IMR-90 (cell line): ENCODE measurements around the gene SLC18A3.

ENCODE experiments used
- BHLHE40 ChIP-seq: fragments of 150-350 bp; IDR thresholded peaks from 2 replicates; pipeline ENCODE4 v1.6.1; 2016; ENCODE audit warnings: mild to moderate bottlenecking, low read depth, low read length
- CEBPB ChIP-seq: IDR thresholded peaks from 2 replicates; pipeline ENCODE4 v1.6.1; 2012; ENCODE audit warnings: low read depth, low read length, improper control_type of control experiment
- CTCF ChIP-seq: conservative IDR thresholded peaks from 2 replicates; pipeline ENCODE4 v1.5.1; 2012; ENCODE audit warnings: mild to moderate bottlenecking, low read depth, low read length, improper control_type of control experiment
- ELK1 ChIP-seq: fragments of 150-350 bp; IDR thresholded peaks from 2 replicates; pipeline ENCODE4 v1.6.1; 2016; ENCODE audit warnings: low read depth, mild to moderate bottlenecking, low read length, moderate library complexity, borderline replicate concordance
- FOS ChIP-seq: fragments of 150-350 bp; IDR thresholded peaks from 2 replicates; pipeline ENCODE4 v1.6.1; 2016; ENCODE audit warnings: low read depth, low read length
- MAFK ChIP-seq: IDR thresholded peaks from 2 replicates; pipeline ENCODE4 v1.6.1; 2012; ENCODE audit warnings: low read depth, low read length, improper control_type of control experiment
- MAZ ChIP-seq: IDR thresholded peaks from 2 replicates; pipeline ENCODE4 v1.6.1; 2012; ENCODE audit warnings: low read depth, mild to moderate bottlenecking, low read length, improper control_type of control experiment, moderate library complexity, borderline replicate concordance
- MXI1 ChIP-seq: IDR thresholded peaks from 2 replicates; pipeline ENCODE4 v1.6.1; 2012; ENCODE audit warnings: low read depth, mild to moderate bottlenecking, low read length, moderate library complexity, borderline replicate concordance
- POLR2A ChIP-seq: IDR thresholded peaks from 2 replicates; pipeline ENCODE4 v1.6.1; 2012; ENCODE audit warnings: mild to moderate bottlenecking, low read depth, low read length
- RAD21 ChIP-seq: IDR thresholded peaks from 2 replicates; pipeline ENCODE4 v1.6.1; 2012; ENCODE audit warnings: low read length, improper control_type of control experiment
- RCOR1 ChIP-seq: IDR thresholded peaks from 2 replicates; pipeline ENCODE4 v1.6.1; 2012; ENCODE audit warnings: mild to moderate bottlenecking, low read length, improper control_type of control experiment; ENCODE audit not compliant: insufficient replicate concordance
- SMC3 ChIP-seq: fragments of 150-350 bp; IDR thresholded peaks from 2 replicates; pipeline ENCODE4 v1.6.1; 2016; ENCODE audit warnings: low read depth, mild to moderate bottlenecking, antibody characterized with exemption, low read length, moderate library complexity
- USF2 ChIP-seq: fragments of 150-350 bp; IDR thresholded peaks from 2 replicates; pipeline ENCODE4 v1.6.1; 2017; ENCODE audit warnings: mild to moderate bottlenecking, antibody characterized with exemption, low read length, low read depth

DNA sequence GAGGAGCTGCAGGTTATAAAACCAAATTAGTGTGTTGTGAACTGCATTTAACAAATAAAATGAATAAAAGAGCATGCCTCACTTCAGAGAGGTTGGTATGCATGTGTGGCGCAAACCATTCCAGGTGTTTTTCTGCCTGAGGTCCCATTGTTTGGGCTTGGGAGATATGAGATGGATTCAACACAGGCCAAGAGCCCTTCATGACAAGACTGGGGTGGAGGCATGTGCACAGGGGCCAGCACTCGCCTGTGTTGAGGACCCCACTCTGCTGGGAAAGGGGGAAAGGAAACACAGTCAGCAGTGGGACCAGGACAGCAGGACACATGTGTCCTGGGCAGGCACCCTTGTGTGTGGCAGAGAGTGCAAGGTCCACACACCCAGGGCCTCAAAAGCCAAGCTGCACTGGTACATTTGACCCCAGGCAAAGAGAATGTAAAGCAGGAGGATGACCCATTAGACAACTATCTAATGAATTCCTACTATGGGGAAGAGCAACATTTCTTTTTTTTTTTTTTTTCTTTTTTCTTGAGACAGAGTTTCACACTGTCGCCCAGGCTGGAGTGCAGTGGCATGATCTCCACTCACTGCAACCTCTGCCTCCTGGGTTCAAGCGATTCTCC lies 9.2 kb upstream of the SLC18A3 start:
- TF ChIP-seq CTCF = no peak
- TF ChIP-seq BHLHE40 = no peak
- TF ChIP-seq MAFK = no peak
- no peak for TF ChIP-seq MAZ
- TF ChIP-seq CEBPB = no peak
- no peak for TF ChIP-seq ELK1
- TF ChIP-seq SMC3 = no peak
- no peak for TF ChIP-seq RCOR1
- TF ChIP-seq POLR2A = no peak
- TF ChIP-seq USF2 = no peak
- TF ChIP-seq RAD21 = no peak
- TF ChIP-seq FOS = no peak
- TF ChIP-seq MXI1 = no peak
